ENCODE measurements around the gene CEBPZOS.

CEBPZOS gene

GRCh38 chr2:37196320-37197195 lies at the start of gene CEBPZOS:
CEBPZOS (plus strand) TSS chr2:37196496; CDS start chr2:37199705, 3,209 bp downstream.
- peak within 1 kb of the TSS; percentile 84 to 98 for H3K4me3 ChIP-seq (ENCODE audit: low read length in 2 of 2)
- peak within 1 kb of the TSS; percentile 88 to 91 for H3K27ac ChIP-seq (ENCODE audit: low read depth in 2 of 2, low read length in 2 of 2)
- peaks cover 5 to 13% of the 10 kb centered on the region in 2 donors for H3K4me1 ChIP-seq (ENCODE audit: control insufficient read depth in 2 of 2, insufficient read depth in 2 of 2, low read length in 2 of 2)
- no peaks in the 10 kb centered on the region for H3K27me3 ChIP-seq (ENCODE audit: control insufficient read depth in 2 of 2, insufficient read depth in 2 of 2, low read length in 2 of 2)
- no peaks in the 10 kb centered on the region for H3K9me3 ChIP-seq (ENCODE audit: control insufficient read depth in 2 of 2, low read length in 2 of 2)
- peak within 1 kb of the TSS; percentile 85 to 87 for H3K9ac ChIP-seq (ENCODE audit: low read depth in 1 of 2, low read length in 2 of 2)
- peaks cover 5 to 9% of the 10 kb centered on the region in 2 donors for H3K36me3 ChIP-seq (ENCODE audit: control insufficient read depth in 2 of 2, insufficient read depth in 2 of 2, low read length in 2 of 2)

- Histone ChIP-seq H3K4me1 (ENCODE audit: control insufficient read depth in 2 of 2, insufficient read depth in 2 of 2, low read length in 2 of 2) (peaks cover 2 to 17% of the 10 kb centered on the region in 2 donors), H3K4me3 (ENCODE audit: low read length in 2 of 2) (no peak overlapping the region), H3K27ac (ENCODE audit: low read depth in 2 of 2, low read length in 2 of 2) (no peak overlapping the region), H3K27me3 (ENCODE audit: control insufficient read depth in 2 of 2, insufficient read depth in 2 of 2, low read length in 2 of 2) (no peaks in the 10 kb centered on the region), H3K9me3 (ENCODE audit: control insufficient read depth in 2 of 2, low read length in 2 of 2) (no peaks in the 10 kb centered on the region), H3K9ac (ENCODE audit: low read depth in 1 of 2, low read length in 2 of 2) (no peak overlapping the region), H3K36me3 (ENCODE audit: control insufficient read depth in 2 of 2, insufficient read depth in 2 of 2, low read length in 2 of 2) (peaks cover 23 to 30% of the 10 kb centered on the region in 2 donors)
Observed at GRCh38 chr2:37148325-37148724, 48.0 kb upstream of the CEBPZOS start.

GRCh38 chr2:37149626-37150322 lies 46.5 kb upstream of the CEBPZOS start:
- Histone ChIP-seq H3K4me1 (ENCODE audit: control insufficient read depth in 2 of 2, insufficient read depth in 2 of 2, low read length in 2 of 2) (peaks cover 2 to 17% of the 10 kb centered on the region in 2 donors), H3K9me3 (ENCODE audit: control insufficient read depth in 2 of 2, low read length in 2 of 2) (no peaks in the 10 kb centered on the region), H3K9ac (ENCODE audit: low read depth in 1 of 2, low read length in 2 of 2) (no peak overlapping the region), H3K4me3 (ENCODE audit: low read length in 2 of 2) (peak overlapping the region in 1 of 2 donors; percentile 2), H3K27ac (ENCODE audit: low read depth in 2 of 2, low read length in 2 of 2) (peak overlapping the region; percentile 28 to 46), H3K27me3 (ENCODE audit: control insufficient read depth in 2 of 2, insufficient read depth in 2 of 2, low read length in 2 of 2) (no peaks in the 10 kb centered on the region), H3K36me3 (ENCODE audit: control insufficient read depth in 2 of 2, insufficient read depth in 2 of 2, low read length in 2 of 2) (peaks cover 17 to 18% of the 10 kb centered on the region in 2 donors)

GRCh38 chr2:37153224-37153623 lies 43.1 kb upstream of the CEBPZOS start:
- no peak overlapping the region for H3K27ac ChIP-seq (ENCODE audit: low read depth in 2 of 2, low read length in 2 of 2)
- no peak overlapping the region for H3K9ac ChIP-seq (ENCODE audit: low read depth in 1 of 2, low read length in 2 of 2)
- H3K4me3 ChIP-seq (ENCODE audit: low read length in 2 of 2), result no peak overlapping the region
- peaks cover 17 to 24% of the 10 kb centered on the region in 2 donors for H3K4me1 ChIP-seq (ENCODE audit: control insufficient read depth in 2 of 2, insufficient read depth in 2 of 2, low read length in 2 of 2)
- H3K9me3 ChIP-seq (ENCODE audit: control insufficient read depth in 2 of 2, low read length in 2 of 2), result no peaks in the 10 kb centered on the region
- no peaks in the 10 kb centered on the region for H3K27me3 ChIP-seq (ENCODE audit: control insufficient read depth in 2 of 2, insufficient read depth in 2 of 2, low read length in 2 of 2)
- peaks cover 1 to 5% of the 10 kb centered on the region in 2 donors for H3K36me3 ChIP-seq (ENCODE audit: control insufficient read depth in 2 of 2, insufficient read depth in 2 of 2, low read length in 2 of 2)

GRCh38 chr2:37154785-37155184 lies 41.5 kb upstream of the CEBPZOS start:
- Histone ChIP-seq H3K9me3 (ENCODE audit: control insufficient read depth in 2 of 2, low read length in 2 of 2) (no peaks in the 10 kb centered on the region), H3K27ac (ENCODE audit: low read depth in 2 of 2, low read length in 2 of 2) (no peak overlapping the region), H3K36me3 (ENCODE audit: control insufficient read depth in 2 of 2, insufficient read depth in 2 of 2, low read length in 2 of 2) (no peaks in the 10 kb centered on the region), H3K4me3 (ENCODE audit: low read length in 2 of 2) (no peak overlapping the region), H3K27me3 (ENCODE audit: control insufficient read depth in 2 of 2, insufficient read depth in 2 of 2, low read length in 2 of 2) (no peaks in the 10 kb centered on the region), H3K9ac (ENCODE audit: low read depth in 1 of 2, low read length in 2 of 2) (no peak overlapping the region), H3K4me1 (ENCODE audit: control insufficient read depth in 2 of 2, insufficient read depth in 2 of 2, low read length in 2 of 2) (peaks cover 12 to 17% of the 10 kb centered on the region in 2 donors)

- Histone ChIP-seq H3K4me3 (ENCODE audit: low read length in 2 of 2) (peak overlapping the region; percentile 75 to 92), H3K4me1 (ENCODE audit: control insufficient read depth in 2 of 2, insufficient read depth in 2 of 2, low read length in 2 of 2) (peaks cover 8 to 15% of the 10 kb centered on the region in 2 donors), H3K9me3 (ENCODE audit: control insufficient read depth in 2 of 2, low read length in 2 of 2) (no peaks in the 10 kb centered on the region), H3K27me3 (ENCODE audit: control insufficient read depth in 2 of 2, insufficient read depth in 2 of 2, low read length in 2 of 2) (no peaks in the 10 kb centered on the region), H3K36me3 (ENCODE audit: control insufficient read depth in 2 of 2, insufficient read depth in 2 of 2, low read length in 2 of 2) (no peaks in the 10 kb centered on the region), H3K9ac (ENCODE audit: low read depth in 1 of 2, low read length in 2 of 2) (peak overlapping the region; percentile 73 to 76), H3K27ac (ENCODE audit: low read depth in 2 of 2, low read length in 2 of 2) (peak overlapping the region; percentile 66 to 85)
Observed at GRCh38 chr2:37156071-37156856, 40.0 kb upstream of the CEBPZOS start.

- Histone ChIP-seq H3K27me3 (ENCODE audit: control insufficient read depth in 2 of 2, insufficient read depth in 2 of 2, low read length in 2 of 2) (no peaks in the 10 kb centered on the region), H3K4me3 (ENCODE audit: low read length in 2 of 2) (peak within 1 kb of the TSS; percentile 75 to 92), H3K36me3 (ENCODE audit: control insufficient read depth in 2 of 2, insufficient read depth in 2 of 2, low read length in 2 of 2) (no peaks in the 10 kb centered on the region), H3K4me1 (ENCODE audit: control insufficient read depth in 2 of 2, insufficient read depth in 2 of 2, low read length in 2 of 2) (peaks cover 8 to 15% of the 10 kb centered on the region in 2 donors), H3K9me3 (ENCODE audit: control insufficient read depth in 2 of 2, low read length in 2 of 2) (no peaks in the 10 kb centered on the region), H3K27ac (ENCODE audit: low read depth in 2 of 2, low read length in 2 of 2) (peak within 1 kb of the TSS; percentile 66 to 85), H3K9ac (ENCODE audit: low read depth in 1 of 2, low read length in 2 of 2) (peak within 1 kb of the TSS; percentile 73 to 76)
Observed at GRCh38 chr2:37156857-37157714, 39.2 kb upstream of the CEBPZOS start, which contains the start of gene EIF2AK2. EIF2AK2 (minus strand) TSS chr2:37156980; CDS start chr2:37147806, 9,174 bp downstream.

- Histone ChIP-seq H3K27ac (ENCODE audit: low read depth in 2 of 2, low read length in 2 of 2) (no peak overlapping the region), H3K9me3 (ENCODE audit: control insufficient read depth in 2 of 2, low read length in 2 of 2) (no peaks in the 10 kb centered on the region), H3K36me3 (ENCODE audit: control insufficient read depth in 2 of 2, insufficient read depth in 2 of 2, low read length in 2 of 2) (no peaks in the 10 kb centered on the region), H3K4me3 (ENCODE audit: low read length in 2 of 2) (no peak overlapping the region), H3K9ac (ENCODE audit: low read depth in 1 of 2, low read length in 2 of 2) (no peak overlapping the region), H3K27me3 (ENCODE audit: control insufficient read depth in 2 of 2, insufficient read depth in 2 of 2, low read length in 2 of 2) (no peaks in the 10 kb centered on the region), H3K4me1 (ENCODE audit: control insufficient read depth in 2 of 2, insufficient read depth in 2 of 2, low read length in 2 of 2) (peaks cover 0 to 4% of the 10 kb centered on the region in 2 donors)
Observed at GRCh38 chr2:37164757-37165156, 31.5 kb upstream of the CEBPZOS start.

GRCh38 chr2:37167636-37168180 lies 28.6 kb upstream of the CEBPZOS start:
- no peaks in the 10 kb centered on the region for H3K27me3 ChIP-seq (ENCODE audit: control insufficient read depth in 2 of 2, insufficient read depth in 2 of 2, low read length in 2 of 2)

More at GRCh38 chr2:37167636-37168180, 28.6 kb upstream of the CEBPZOS start:
- peak overlapping the region in 1 of 2 donors; percentile 23 for H3K4me3 ChIP-seq (ENCODE audit: low read length in 2 of 2)
- peak overlapping the region; percentile 38 to 48 for H3K27ac ChIP-seq (ENCODE audit: low read depth in 2 of 2, low read length in 2 of 2)
- H3K4me1 ChIP-seq (ENCODE audit: control insufficient read depth in 2 of 2, insufficient read depth in 2 of 2, low read length in 2 of 2), result peaks cover 0 to 4% of the 10 kb centered on the region in 2 donors
- H3K36me3 ChIP-seq (ENCODE audit: control insufficient read depth in 2 of 2, insufficient read depth in 2 of 2, low read length in 2 of 2), result no peaks in the 10 kb centered on the region
- H3K9me3 ChIP-seq (ENCODE audit: control insufficient read depth in 2 of 2, low read length in 2 of 2), result no peaks in the 10 kb centered on the region
- peak overlapping the region in 1 of 2 donors; percentile 43 for H3K9ac ChIP-seq (ENCODE audit: low read depth in 1 of 2, low read length in 2 of 2)
